NCI-H1436 treated with DMSO at 0.1 percent for 48 hours (cell line): ENCODE measurements around the gene LRRC37A3.
"Not testable (repeated sequence)": the region's sequence is repeated elsewhere in the genome, so short reads cannot be mapped to it uniquely, and the experiment has no call there.

ENCODE experiments used
- DNase-seq: peaks from one replicate; lab custom pipeline; 2025; lab: John Stamatoyannopoulos, UW

The LRRC37A3 gene

GRCh38 chr17:64919289-64920025, at the start of gene LRRC37A3:
LRRC37A3 (minus strand) TSS chr17:64919478; CDS start chr17:64897257, 22,221 bp downstream.
- peak; percentile 57 for DNase-seq

DNA sequence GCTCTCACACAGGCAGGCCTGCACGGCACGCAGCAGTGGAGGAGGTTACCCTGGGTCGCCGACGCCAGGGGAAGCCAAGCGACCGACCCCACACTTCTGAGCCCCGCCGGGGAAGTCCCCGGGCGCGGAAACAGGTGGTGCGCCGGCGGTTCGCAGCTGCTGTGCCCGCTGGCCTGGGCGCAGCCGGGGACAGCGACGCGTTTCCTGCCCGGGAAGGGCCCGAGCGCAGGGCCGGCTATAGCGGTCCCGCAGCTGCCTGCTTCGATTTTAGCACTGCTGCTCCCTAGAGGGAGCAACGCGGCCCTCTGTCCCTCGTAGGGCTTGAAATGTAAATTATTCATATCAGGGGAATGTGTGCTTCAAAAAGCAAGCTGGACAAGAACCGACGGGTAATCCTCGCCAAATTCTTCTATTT, 46.6 kb upstream of the LRRC37A3 start:
- not testable (repeated sequence) for DNase-seq

- not testable (repeated sequence) for DNase-seq
These were observed 46.1 kb upstream of the LRRC37A3 start for GRCh38 chr17:64965256-64965872.

GRCh38 chr17:64964796-64965195, 45.5 kb upstream of the LRRC37A3 start:
- DNase-seq: no peak

DNA sequence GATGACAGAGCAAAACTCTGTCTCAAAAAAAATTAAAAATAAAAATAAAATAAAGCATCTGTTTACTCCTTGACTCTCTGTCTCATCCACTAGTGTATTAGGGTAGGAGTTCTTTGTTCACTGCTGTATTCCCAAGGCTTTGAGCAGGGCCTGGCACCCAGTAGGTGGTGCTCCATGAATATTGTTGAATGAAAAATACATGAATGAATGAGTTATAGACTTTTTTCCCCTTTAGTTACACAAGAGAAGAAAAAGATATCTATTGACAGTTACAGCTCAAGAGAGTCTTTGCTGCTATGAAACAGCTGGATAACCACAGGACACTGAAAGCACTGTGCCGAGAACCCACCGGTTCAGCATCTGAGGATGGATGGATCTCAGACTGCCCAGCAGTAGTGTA, 44.5 kb upstream of the LRRC37A3 start:
- not testable (repeated sequence) for DNase-seq

- peak; percentile 47 for DNase-seq
These were observed 42.5 kb upstream of the LRRC37A3 start for GRCh38 chr17:64961563-64962378.

DNA sequence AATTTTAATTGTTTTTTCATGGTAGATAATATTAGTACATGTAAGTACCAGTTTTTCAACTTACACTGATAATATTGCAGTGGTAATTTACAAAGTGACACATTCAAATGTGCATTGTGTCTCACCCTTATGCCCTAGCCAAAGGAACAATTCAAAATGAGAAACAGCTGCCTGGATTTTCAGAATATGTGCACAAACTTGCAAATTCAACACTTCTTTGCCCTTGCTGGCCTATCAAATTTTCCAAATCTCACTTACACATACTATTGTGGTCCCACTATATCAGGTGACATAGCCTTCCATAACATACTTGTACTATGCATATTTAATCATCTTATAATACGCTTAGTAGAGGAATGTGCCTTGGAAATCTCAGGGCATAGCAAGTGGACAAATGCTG, 32.6 kb upstream of the LRRC37A3 start:
- DNase-seq: no peak

DNA sequence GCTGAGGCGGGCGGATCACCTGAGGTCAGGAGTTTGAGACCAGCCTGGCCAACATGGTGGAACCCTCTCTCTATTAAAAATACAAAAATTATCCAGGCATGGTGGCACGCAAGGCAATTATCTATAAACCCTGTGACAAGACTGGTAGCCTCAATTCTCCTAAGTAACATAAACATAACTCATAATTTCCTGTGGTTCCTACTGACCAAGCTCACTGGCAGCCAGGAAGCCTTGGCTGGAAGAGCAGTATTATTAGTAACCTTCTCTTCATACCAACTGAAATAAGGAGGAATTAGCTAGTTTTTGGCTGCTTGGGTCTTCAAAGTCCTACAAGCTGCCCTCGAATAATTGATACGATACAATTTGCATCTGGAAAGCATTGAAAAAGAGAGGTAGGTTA, 31.6 kb upstream of the LRRC37A3 start:
- DNase-seq: no peak

DNA sequence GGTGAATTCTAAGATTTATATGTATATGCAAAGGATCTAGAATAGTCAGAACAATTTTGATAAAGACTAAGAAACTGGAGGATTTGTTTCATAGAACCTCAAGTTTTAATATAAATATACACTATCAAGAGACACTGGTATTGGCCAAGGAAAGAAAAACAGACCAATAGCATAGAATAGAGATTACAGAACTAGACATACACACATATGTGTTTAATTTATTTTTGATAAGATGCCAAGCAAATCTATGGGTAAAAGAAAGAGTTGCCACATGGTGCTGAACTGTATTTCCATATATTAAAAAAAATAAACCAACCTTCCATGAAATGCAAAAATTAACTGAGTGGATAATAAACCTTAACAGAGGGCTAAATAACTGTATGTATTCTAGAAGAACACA, 27.9 kb upstream of the LRRC37A3 start:
- DNase-seq: no peak

DNA sequence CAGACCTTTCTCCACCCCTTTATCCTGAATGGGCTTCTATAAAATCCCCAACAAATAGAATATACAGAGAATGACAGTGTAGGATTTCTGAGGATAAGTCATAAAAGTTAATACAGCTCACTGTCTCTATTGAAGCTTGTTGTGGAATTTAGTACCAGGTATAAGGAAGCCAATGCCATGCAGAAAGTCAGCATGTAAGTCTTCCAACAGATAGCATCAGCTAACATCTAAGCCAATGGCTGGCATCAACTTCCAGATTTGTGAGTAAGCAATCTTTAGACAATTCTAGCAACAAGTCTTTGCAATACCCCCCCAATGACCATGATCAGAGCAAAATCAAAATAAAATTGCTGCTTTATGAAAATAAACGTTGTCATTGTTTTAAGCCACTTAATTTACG, 22.5 kb upstream of the LRRC37A3 start:
- no peak for DNase-seq

DNA sequence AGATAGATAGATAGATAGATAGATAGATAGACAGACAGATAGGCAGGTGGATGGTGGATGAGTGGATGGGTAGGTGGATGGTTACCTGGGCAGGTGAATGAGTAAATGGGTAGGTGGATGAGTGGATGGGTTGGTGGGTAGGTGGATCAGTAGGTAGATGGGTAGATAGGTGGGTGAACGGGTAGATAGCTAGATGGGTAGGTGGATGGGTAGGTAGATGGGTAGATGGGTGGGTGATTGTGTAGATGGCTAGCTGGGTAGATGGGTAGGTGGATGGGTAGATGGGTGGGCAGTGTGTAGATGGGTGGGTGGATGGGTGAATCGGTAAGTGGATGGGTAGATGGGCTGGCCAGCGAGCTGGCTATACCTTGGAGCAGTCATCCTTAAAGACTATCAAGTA, 21.8 kb upstream of the LRRC37A3 start:
- no peak for DNase-seq

DNA sequence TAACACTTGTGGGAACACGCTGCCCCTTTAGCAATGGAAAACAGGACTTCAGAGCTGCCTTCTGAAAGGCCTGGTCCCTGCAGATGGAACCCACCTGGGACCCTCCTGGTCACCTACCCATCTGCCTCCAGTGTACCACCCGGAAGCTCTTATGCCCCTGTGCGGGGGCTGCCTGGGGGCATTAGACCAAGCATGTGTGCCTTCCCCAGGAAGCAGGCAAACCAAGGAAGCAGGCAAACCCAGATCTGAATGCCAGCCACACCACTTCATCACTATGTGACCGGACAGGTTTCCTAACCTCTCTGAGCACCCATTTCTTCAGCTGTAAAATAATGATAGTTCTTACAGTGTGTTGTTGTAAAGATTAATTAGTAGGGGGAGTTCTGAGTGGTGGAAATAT, 20.8 kb upstream of the LRRC37A3 start:
- DNase-seq: no peak

DNA sequence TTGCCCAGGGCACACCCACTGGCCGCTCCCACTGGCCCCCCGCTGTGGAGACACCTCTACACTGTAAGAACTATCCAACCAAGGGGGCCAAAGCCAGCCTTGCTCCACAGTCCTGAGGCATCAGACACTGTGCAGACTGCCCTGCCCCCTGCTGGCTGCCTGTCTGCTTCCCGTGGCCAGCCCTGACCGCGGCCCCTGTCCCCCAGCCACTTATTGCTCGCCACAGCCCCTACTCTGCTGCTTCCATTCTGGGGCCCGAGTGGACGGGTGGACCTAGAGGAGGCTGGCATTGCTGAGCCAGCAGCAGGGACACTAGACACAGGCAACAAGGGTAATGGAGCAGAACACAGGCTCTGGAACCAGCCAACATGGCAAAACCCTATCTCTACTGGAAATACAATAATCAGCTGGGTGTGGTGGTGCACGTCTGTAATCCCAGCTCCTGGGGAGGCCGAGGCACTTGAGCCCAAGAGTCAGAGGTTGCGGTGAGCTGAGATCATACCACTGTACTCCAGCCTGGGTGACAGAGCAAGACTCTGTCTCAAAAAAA, 19.7 kb upstream of the LRRC37A3 start:
- DNase-seq: no peak

GRCh38 chr17:64938290-64938689, 19.0 kb upstream of the LRRC37A3 start:
- no peak for DNase-seq

GRCh38 chr17:64936117-64936516, 16.8 kb upstream of the LRRC37A3 start:
- no peak for DNase-seq

- DNase-seq: not testable (repeated sequence)
These were observed 15.1 kb upstream of the LRRC37A3 start for GRCh38 chr17:64934284-64934778.

DNA sequence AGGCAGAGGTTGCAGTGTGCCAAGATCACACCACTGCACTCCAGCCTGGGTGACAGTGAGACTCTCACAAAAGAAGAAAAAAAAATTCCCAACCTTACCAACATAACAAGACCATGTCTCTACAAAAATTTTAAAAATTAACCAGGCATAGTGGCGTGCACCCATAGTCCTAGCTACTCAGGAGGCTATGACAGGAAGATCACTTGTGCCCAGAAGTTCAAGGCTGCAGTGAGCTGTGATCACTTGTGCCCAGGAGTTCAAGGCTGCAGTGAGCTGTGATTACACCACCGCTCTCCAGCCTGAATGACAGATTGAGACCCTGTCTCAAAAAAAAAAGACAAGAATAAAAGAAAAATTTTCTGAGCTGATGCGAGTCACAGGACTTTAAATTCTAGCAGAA, 13.6 kb upstream of the LRRC37A3 start:
- not testable (repeated sequence) for DNase-seq

GRCh38 chr17:64930374-64930773, 11.1 kb upstream of the LRRC37A3 start:
- not testable (repeated sequence) for DNase-seq

GRCh38 chr17:64929419-64930209, 10.3 kb upstream of the LRRC37A3 start:
- not testable (repeated sequence) for DNase-seq

GRCh38 chr17:64928701-64929100, 9.4 kb upstream of the LRRC37A3 start:
- DNase-seq: not testable (repeated sequence)

- DNase-seq: peak; percentile 61
These were observed 8.2 kb upstream of the LRRC37A3 start for GRCh38 chr17:64927444-64927843.
